HTR-8/SVneo (cell line): ENCODE data around the gene CPLX4.
A peak's percentile ranks its signal among the peaks of the same experiment; 100 is the strongest.

ENCODE experiments used
- DNase-seq: peaks from one replicate; pipeline ENCODE4 v3.0.0; 2011; ENCODE audit warnings: low spot score, mixed read lengths; ENCODE audit not compliant: insufficient read length
- FAIRE-seq: peaks from 2 replicates; lab custom pipeline; 2011; peaks lifted over from hg19 to GRCh38; lab: Jason Lieb, UNC

The CPLX4 gene

GRCh38 chr18:59318460-59319050 lies at the start of gene CPLX4:
Gene CPLX4 (minus strand): TSS chr18:59318649. CDS start chr18:59318462, 187 bp downstream.
- no peak for FAIRE-seq
- DNase-seq, result no peak

GRCh38 chr18:59360381-59360780 lies 41.9 kb upstream of the CPLX4 start:
- FAIRE-seq, result no peak

GRCh38 chr18:59359576-59359952 lies 41.1 kb upstream of the CPLX4 start:
- no peak for FAIRE-seq
- no peak for DNase-seq

More at GRCh38 chr18:59360381-59360780, 41.9 kb upstream of the CPLX4 start:
- no peak for DNase-seq

GRCh38 chr18:59358712-59359575 lies 40.5 kb upstream of the CPLX4 start, which contains the start of gene LMAN1:
Gene LMAN1 (minus strand): TSS chr18:59359265. CDS start chr18:59359244, 21 bp downstream.
- DNase-seq (peak; percentile 95), FAIRE-seq (peak; percentile 76)

GRCh38 chr18:59358414-59358711 lies 39.9 kb upstream of the CPLX4 start:
- peak; percentile 80 for FAIRE-seq
- no peak for DNase-seq

- peak; percentile 29 for DNase-seq
- no peak for FAIRE-seq
Measured at GRCh38 chr18:59357928-59358327, 39.5 kb upstream of the CPLX4 start.

- FAIRE-seq (no peak), DNase-seq (no peak)
Measured at GRCh38 chr18:59354731-59355130, 36.3 kb upstream of the CPLX4 start.

GRCh38 chr18:59353079-59353680 lies 34.7 kb upstream of the CPLX4 start:
- no peak for DNase-seq
- no peak for FAIRE-seq

GRCh38 chr18:59352250-59352855 lies 33.9 kb upstream of the CPLX4 start:
- no peak for FAIRE-seq
- no peak for DNase-seq

- FAIRE-seq (no peak), DNase-seq (no peak)
Measured at GRCh38 chr18:59345556-59345955, 27.1 kb upstream of the CPLX4 start.

- no peak for DNase-seq
- FAIRE-seq, result no peak
Measured at GRCh38 chr18:59344996-59345395, 26.5 kb upstream of the CPLX4 start.

GRCh38 chr18:59343926-59344325 lies 25.5 kb upstream of the CPLX4 start:
- FAIRE-seq (no peak), DNase-seq (no peak)

- DNase-seq (no peak), FAIRE-seq (no peak)
Measured at GRCh38 chr18:59340817-59341216, 22.4 kb upstream of the CPLX4 start.

- DNase-seq (no peak), FAIRE-seq (no peak)
Measured at GRCh38 chr18:59340312-59340711, 21.9 kb upstream of the CPLX4 start.

GRCh38 chr18:59332986-59333385 lies 14.5 kb upstream of the CPLX4 start:
- FAIRE-seq, result no peak

GRCh38 chr18:59328683-59329082 lies 10.2 kb upstream of the CPLX4 start:
- DNase-seq (no peak), FAIRE-seq (no peak)

More at GRCh38 chr18:59332986-59333385, 14.5 kb upstream of the CPLX4 start:
- DNase-seq, result no peak

- DNase-seq, result no peak
- FAIRE-seq, result no peak
Measured at GRCh38 chr18:59325965-59326364, 7.5 kb upstream of the CPLX4 start.

GRCh38 chr18:59324623-59324971 lies 6.1 kb upstream of the CPLX4 start:
- DNase-seq (no peak), FAIRE-seq (no peak)

- no peak for FAIRE-seq
- no peak for DNase-seq
Measured at GRCh38 chr18:59323931-59324622, 5.6 kb upstream of the CPLX4 start.

- DNase-seq, result no peak
- FAIRE-seq, result peak; percentile 42
Measured at GRCh38 chr18:59311631-59312030, 6.8 kb downstream of the CPLX4 start.

GRCh38 chr18:59308938-59309260 lies 9.6 kb downstream of the CPLX4 start:
- FAIRE-seq (no peak), DNase-seq (no peak)
